AG10803 (cell line): ENCODE data around the gene RIPOR3.
A peak's percentile ranks its signal among the peaks of the same experiment; 100 is the strongest.

Experiments
- DNase-seq: peaks from one replicate; pipeline ENCODE4 v3.0.0; 2010; ENCODE audit warnings: low read depth
- H3K4me3 ChIP-seq: 2 replicates; pipeline ENCODE4 v1.5.1; 2011; ENCODE audit warnings: mild to moderate bottlenecking, low read length, control low read depth
- CTCF ChIP-seq: conservative IDR thresholded peaks from 2 replicates; pipeline ENCODE4 v1.5.1; 2011; ENCODE audit warnings: mild to moderate bottlenecking, low read length, control low read depth, inconsistent platforms

Gene RIPOR3

GRCh38 chr20:50590348-50590664 is 101.0 kb downstream of the RIPOR3 start:
- TF ChIP-seq CTCF = no peak
- H3K4me3 ChIP-seq = no peak overlapping the region
- no peak for DNase-seq

- H3K4me3 ChIP-seq = no peak overlapping the region
- DNase-seq = no peak
- TF ChIP-seq CTCF = no peak
Observed at GRCh38 chr20:50589548-50590347, 101.6 kb downstream of the RIPOR3 start.

- TF ChIP-seq CTCF = peak; percentile 96
- DNase-seq = peak; percentile 47
Observed at GRCh38 chr20:50588034-50588736, 103.2 kb downstream of the RIPOR3 start.

GRCh38 chr20:50587291-50587961 is 103.9 kb downstream of the RIPOR3 start:
- no peak for DNase-seq
- no peak overlapping the region for H3K4me3 ChIP-seq
- TF ChIP-seq CTCF = no peak

More at GRCh38 chr20:50588034-50588736, 103.2 kb downstream of the RIPOR3 start:
- no peak overlapping the region for H3K4me3 ChIP-seq

GRCh38 chr20:50586531-50587232 is 104.7 kb downstream of the RIPOR3 start:
- DNase-seq = no peak
- H3K4me3 ChIP-seq = no peak overlapping the region
- no peak for TF ChIP-seq CTCF

- TF ChIP-seq CTCF = no peak
- H3K4me3 ChIP-seq = no peak overlapping the region
- no peak for DNase-seq
Observed at GRCh38 chr20:50585678-50586077, 105.7 kb downstream of the RIPOR3 start.
